ENCODE results near the gene RILPL1. TPM values are rescaled to one million over a fixed set of nuclear protein-coding genes. Genes with fewer than 3 reads are reported as not detected.

The RILPL1 gene
- total and polyA plus RNA-seq, 10 of the 15 experiments (the other 5 are each of a cell fraction or from before 2014, with no cell fraction given), result 0.05 to 0.61 (median 0.25) TPM

- TF ChIP-seq TAF1 (IDR thresholded peaks at IDR 0.05; ENCODE audit: borderline replicate concordance, low read depth, low read length), result no peak
- peak; percentile 27; the same call in 1 of the 2 replicates for TF ChIP-seq PAX5 (IDR thresholded peaks at IDR 0.05; ENCODE audit: borderline replicate concordance, low read depth, low read length)
- no peak for TF ChIP-seq EGR1 (IDR thresholded peaks at IDR 0.05; ENCODE audit: borderline replicate concordance in 1 of 2, low read depth in 2 of 2, low read length in 2 of 2)
- no peak for TF ChIP-seq LARP7 (IDR thresholded peaks at IDR 0.05)
- no peak for TF ChIP-seq ZBTB11 (CRISPR knock-in tag; IDR thresholded peaks at IDR 0.05)
- TF ChIP-seq CBX5 (IDR thresholded peaks at IDR 0.05; ENCODE audit: low read depth), result no peak
- no peak for TF ChIP-seq SRF (IDR thresholded peaks at IDR 0.05; ENCODE audit: low read depth in 2 of 2, low read length in 2 of 2)
- TF ChIP-seq SPI1 (IDR thresholded peaks at IDR 0.05; ENCODE audit: borderline replicate concordance, insufficient read depth, low read depth, low read length), result peak; percentile 95
- TF ChIP-seq BCL3 (IDR thresholded peaks at IDR 0.05; ENCODE audit: borderline replicate concordance, insufficient read depth, low read depth, low read length, poor library complexity, severe bottlenecking), result no peak
- TF ChIP-seq BCL11A (IDR thresholded peaks at IDR 0.05; ENCODE audit: low read depth, low read length), result peak; percentile 27; the same call in 1 of the 2 replicates
- TF ChIP-seq IKZF2 (IDR thresholded peaks at IDR 0.05), result peak; percentile 89 to 90
- no peak for TF ChIP-seq MXI1 (IDR thresholded peaks at IDR 0.05; ENCODE audit: low read depth, low read length)
- TF ChIP-seq SIX5 (IDR thresholded peaks at IDR 0.05; ENCODE audit: low read depth, low read length, severe bottlenecking), result no peak
- no peak for TF ChIP-seq E2F8 (IDR thresholded peaks at IDR 0.05; ENCODE audit: low read depth, partially characterized antibody)
- peak; percentile 67 for TF ChIP-seq DPF2 (IDR thresholded peaks at IDR 0.05)
- TF ChIP-seq RUNX3 (IDR thresholded peaks at IDR 0.05; ENCODE audit: low read length), result peak; percentile 96
- TF ChIP-seq MTA2 (IDR thresholded peaks at IDR 0.05; ENCODE audit: low read depth), result no peak
- TF ChIP-seq EED (IDR thresholded peaks at IDR 0.05; ENCODE audit: low read depth), result peak; percentile 97
- no peak for TF ChIP-seq BMI1 (IDR thresholded peaks at IDR 0.05; ENCODE audit: borderline replicate concordance)
- peak; percentile 63 for TF ChIP-seq IRF4 (IDR thresholded peaks at IDR 0.05; ENCODE audit: low read depth, low read length)
- no peak for TF ChIP-seq ZBTB33 (IDR thresholded peaks at IDR 0.05)
These were observed 1.5 kb downstream of the RILPL1 start (continued) for GRCh38 chr12:123532019-123532418.

Data from GM12878 (cell line).